ENCODE results near the gene FARSB. TPM values are rescaled to one million over a fixed set of nuclear protein-coding genes. Genes with fewer than 3 reads are reported as not detected.
"Not testable (repeated sequence)": the region's sequence is repeated elsewhere in the genome, so short reads cannot be mapped to it uniquely, and the experiment has no call there.

Gene FARSB
- total and polyA plus RNA-seq, 4 donors: 16.2 to 41.8 (median 32.4) TPM

- H3K27me3 ChIP-seq (ENCODE audit: control insufficient read depth, insufficient read depth, low read length): no peaks in the 10 kb centered on the region
- H3K4me1 ChIP-seq (ENCODE audit: control insufficient read depth, insufficient read depth, low read length): no peaks in the 10 kb centered on the region
- WGBS (ENCODE audit: insufficient coverage): no CpG with 5 or more reads among the region's 2 CpGs
- no peaks in the 10 kb centered on the region for H3K36me3 ChIP-seq (ENCODE audit: control insufficient read depth, insufficient read depth, low read length)
- DNase-seq (ENCODE audit: low read depth in 4 of 6, low spot score in 6 of 6): no peak
- no peak overlapping the region for H3K4me3 ChIP-seq (ENCODE audit: low read depth, low read length)
- no peaks in the 10 kb centered on the region for H3K9me3 ChIP-seq (ENCODE audit: control insufficient read depth, insufficient read depth, low read length)
- H3K27ac ChIP-seq (ENCODE audit: low read depth, low read length): no peak overlapping the region
Observed at GRCh38 chr2:222595581-222595980, 60.3 kb downstream of the FARSB start.

- no peaks in the 10 kb centered on the region for H3K36me3 ChIP-seq (ENCODE audit: control insufficient read depth, insufficient read depth, low read length)
- H3K27ac ChIP-seq (ENCODE audit: low read depth, low read length): no peak overlapping the region
- no peak for DNase-seq (ENCODE audit: low read depth in 4 of 6, low spot score in 6 of 6)
- H3K27me3 ChIP-seq (ENCODE audit: control insufficient read depth, insufficient read depth, low read length): no peaks in the 10 kb centered on the region
- H3K9me3 ChIP-seq (ENCODE audit: control insufficient read depth, insufficient read depth, low read length): no peaks in the 10 kb centered on the region
- H3K4me3 ChIP-seq (ENCODE audit: low read depth, low read length): no peak overlapping the region
- no peaks in the 10 kb centered on the region for H3K4me1 ChIP-seq (ENCODE audit: control insufficient read depth, insufficient read depth, low read length)
- no CpG with 5 or more reads among the region's 1 CpG for WGBS (ENCODE audit: insufficient coverage)
Observed at GRCh38 chr2:222594679-222595078, 61.2 kb downstream of the FARSB start.

- 100% methylated on average over 1 of the region's 2 CpGs for WGBS (ENCODE audit: insufficient coverage)
- H3K9me3 ChIP-seq (ENCODE audit: control insufficient read depth, insufficient read depth, low read length): no peaks in the 10 kb centered on the region
- no peak overlapping the region for H3K4me3 ChIP-seq (ENCODE audit: low read depth, low read length)
- no peak for DNase-seq (ENCODE audit: low read depth in 4 of 6, low spot score in 6 of 6)
- H3K36me3 ChIP-seq (ENCODE audit: control insufficient read depth, insufficient read depth, low read length): no peaks in the 10 kb centered on the region
- H3K4me1 ChIP-seq (ENCODE audit: control insufficient read depth, insufficient read depth, low read length): no peaks in the 10 kb centered on the region
- no peak overlapping the region for H3K27ac ChIP-seq (ENCODE audit: low read depth, low read length)
- no peaks in the 10 kb centered on the region for H3K27me3 ChIP-seq (ENCODE audit: control insufficient read depth, insufficient read depth, low read length)
Observed at GRCh38 chr2:222592176-222592575, 63.7 kb downstream of the FARSB start.

GRCh38 chr2:222591661-222592060 is 64.2 kb downstream of the FARSB start:
- no peak overlapping the region for H3K27ac ChIP-seq (ENCODE audit: low read depth, low read length)
- no peaks in the 10 kb centered on the region for H3K9me3 ChIP-seq (ENCODE audit: control insufficient read depth, insufficient read depth, low read length)
- H3K36me3 ChIP-seq (ENCODE audit: control insufficient read depth, insufficient read depth, low read length): no peaks in the 10 kb centered on the region
- H3K4me1 ChIP-seq (ENCODE audit: control insufficient read depth, insufficient read depth, low read length): no peaks in the 10 kb centered on the region
- no peak for DNase-seq (ENCODE audit: low read depth in 4 of 6, low spot score in 6 of 6)
- H3K27me3 ChIP-seq (ENCODE audit: control insufficient read depth, insufficient read depth, low read length): no peaks in the 10 kb centered on the region
- H3K4me3 ChIP-seq (ENCODE audit: low read depth, low read length): no peak overlapping the region
- no CpG with 5 or more reads among the region's 1 CpG for WGBS (ENCODE audit: insufficient coverage)

GRCh38 chr2:222584589-222584988 is 71.3 kb downstream of the FARSB start:
- not testable (repeated sequence) for H3K4me1 ChIP-seq (ENCODE audit: control insufficient read depth, insufficient read depth, low read length); H3K36me3 ChIP-seq (ENCODE audit: control insufficient read depth, insufficient read depth, low read length); H3K27ac ChIP-seq (ENCODE audit: low read depth, low read length); H3K27me3 ChIP-seq (ENCODE audit: control insufficient read depth, insufficient read depth, low read length); H3K4me3 ChIP-seq (ENCODE audit: low read depth, low read length); DNase-seq (ENCODE audit: low read depth in 4 of 6, low spot score in 6 of 6); H3K9me3 ChIP-seq (ENCODE audit: control insufficient read depth, insufficient read depth, low read length)
- 94% methylated on average over 8 of the region's 8 CpGs for WGBS (ENCODE audit: insufficient coverage)

GRCh38 chr2:222582928-222583327 is 73.0 kb downstream of the FARSB start:
- Histone ChIP-seq H3K27ac (ENCODE audit: low read depth, low read length) (no peak overlapping the region), H3K4me3 (ENCODE audit: low read depth, low read length) (no peak overlapping the region), H3K9me3 (ENCODE audit: control insufficient read depth, insufficient read depth, low read length) (no peaks in the 10 kb centered on the region), H3K36me3 (ENCODE audit: control insufficient read depth, insufficient read depth, low read length) (peaks cover 2% of the 10 kb centered on the region), H3K27me3 (ENCODE audit: control insufficient read depth, insufficient read depth, low read length) (no peaks in the 10 kb centered on the region), H3K4me1 (ENCODE audit: control insufficient read depth, insufficient read depth, low read length) (no peaks in the 10 kb centered on the region)
- DNase-seq (ENCODE audit: low read depth in 4 of 6, low spot score in 6 of 6): peak in 1 of 6 donors; percentile 23

- WGBS (ENCODE audit: insufficient coverage): 77% methylated on average over 2 of the region's 3 CpGs
- no peaks in the 10 kb centered on the region for H3K9me3 ChIP-seq (ENCODE audit: control insufficient read depth, insufficient read depth, low read length)
- no peaks in the 10 kb centered on the region for H3K4me1 ChIP-seq (ENCODE audit: control insufficient read depth, insufficient read depth, low read length)
- H3K27ac ChIP-seq (ENCODE audit: low read depth, low read length): no peak overlapping the region
- no peak overlapping the region for H3K4me3 ChIP-seq (ENCODE audit: low read depth, low read length)
- no peak for DNase-seq (ENCODE audit: low read depth in 4 of 6, low spot score in 6 of 6)
- no peaks in the 10 kb centered on the region for H3K27me3 ChIP-seq (ENCODE audit: control insufficient read depth, insufficient read depth, low read length)
- no peaks in the 10 kb centered on the region for H3K36me3 ChIP-seq (ENCODE audit: control insufficient read depth, insufficient read depth, low read length)
Observed at GRCh38 chr2:222577341-222577740, 78.6 kb downstream of the FARSB start.

GRCh38 chr2:222576171-222577081 is 79.5 kb downstream of the FARSB start:
- Histone ChIP-seq H3K27ac (ENCODE audit: low read depth, low read length) (no peak overlapping the region), H3K9me3 (ENCODE audit: control insufficient read depth, insufficient read depth, low read length) (no peaks in the 10 kb centered on the region), H3K27me3 (ENCODE audit: control insufficient read depth, insufficient read depth, low read length) (no peaks in the 10 kb centered on the region), H3K4me1 (ENCODE audit: control insufficient read depth, insufficient read depth, low read length) (no peaks in the 10 kb centered on the region), H3K36me3 (ENCODE audit: control insufficient read depth, insufficient read depth, low read length) (peaks cover 4% of the 10 kb centered on the region), H3K4me3 (ENCODE audit: low read depth, low read length) (no peak overlapping the region)
- WGBS (ENCODE audit: insufficient coverage): 90% methylated on average over 2 of the region's 7 CpGs
- DNase-seq (ENCODE audit: low read depth in 4 of 6, low spot score in 6 of 6): no peak

GRCh38 chr2:222575618-222576017 is 80.3 kb downstream of the FARSB start:
- DNase-seq (ENCODE audit: low read depth in 4 of 6, low spot score in 6 of 6): peak in 1 of 6 donors; percentile 9
- no peaks in the 10 kb centered on the region for H3K27me3 ChIP-seq (ENCODE audit: control insufficient read depth, insufficient read depth, low read length)
- H3K27ac ChIP-seq (ENCODE audit: low read depth, low read length): no peak overlapping the region
- H3K9me3 ChIP-seq (ENCODE audit: control insufficient read depth, insufficient read depth, low read length): no peaks in the 10 kb centered on the region
- WGBS (ENCODE audit: insufficient coverage): 50% methylated on average over 1 of the region's 2 CpGs
- peaks cover 4% of the 10 kb centered on the region for H3K36me3 ChIP-seq (ENCODE audit: control insufficient read depth, insufficient read depth, low read length)
- H3K4me3 ChIP-seq (ENCODE audit: low read depth, low read length): no peak overlapping the region
- H3K4me1 ChIP-seq (ENCODE audit: control insufficient read depth, insufficient read depth, low read length): no peaks in the 10 kb centered on the region

GRCh38 chr2:222572751-222573174 is 83.1 kb downstream of the FARSB start:
- no peak overlapping the region for H3K27ac ChIP-seq (ENCODE audit: low read depth, low read length)
- no CpG with 5 or more reads among the region's 1 CpG for WGBS (ENCODE audit: insufficient coverage)
- H3K27me3 ChIP-seq (ENCODE audit: control insufficient read depth, insufficient read depth, low read length): no peaks in the 10 kb centered on the region
- H3K9me3 ChIP-seq (ENCODE audit: control insufficient read depth, insufficient read depth, low read length): no peaks in the 10 kb centered on the region
- peak in 1 of 6 donors; percentile 70 for DNase-seq (ENCODE audit: low read depth in 4 of 6, low spot score in 6 of 6)
- H3K36me3 ChIP-seq (ENCODE audit: control insufficient read depth, insufficient read depth, low read length): peaks cover 4% of the 10 kb centered on the region
- no peak overlapping the region for H3K4me3 ChIP-seq (ENCODE audit: low read depth, low read length)
- no peaks in the 10 kb centered on the region for H3K4me1 ChIP-seq (ENCODE audit: control insufficient read depth, insufficient read depth, low read length)

Data from spinal cord (tissue), 10 donors.